DMS 273 (cell line): ENCODE measurements around the gene PAK6.

Experiments
- DNase-seq: peaks from one replicate; lab custom pipeline; 2025; ENCODE audit not compliant: unreplicated experiment; lab: John Stamatoyannopoulos, UW

The PAK6 gene

DNA sequence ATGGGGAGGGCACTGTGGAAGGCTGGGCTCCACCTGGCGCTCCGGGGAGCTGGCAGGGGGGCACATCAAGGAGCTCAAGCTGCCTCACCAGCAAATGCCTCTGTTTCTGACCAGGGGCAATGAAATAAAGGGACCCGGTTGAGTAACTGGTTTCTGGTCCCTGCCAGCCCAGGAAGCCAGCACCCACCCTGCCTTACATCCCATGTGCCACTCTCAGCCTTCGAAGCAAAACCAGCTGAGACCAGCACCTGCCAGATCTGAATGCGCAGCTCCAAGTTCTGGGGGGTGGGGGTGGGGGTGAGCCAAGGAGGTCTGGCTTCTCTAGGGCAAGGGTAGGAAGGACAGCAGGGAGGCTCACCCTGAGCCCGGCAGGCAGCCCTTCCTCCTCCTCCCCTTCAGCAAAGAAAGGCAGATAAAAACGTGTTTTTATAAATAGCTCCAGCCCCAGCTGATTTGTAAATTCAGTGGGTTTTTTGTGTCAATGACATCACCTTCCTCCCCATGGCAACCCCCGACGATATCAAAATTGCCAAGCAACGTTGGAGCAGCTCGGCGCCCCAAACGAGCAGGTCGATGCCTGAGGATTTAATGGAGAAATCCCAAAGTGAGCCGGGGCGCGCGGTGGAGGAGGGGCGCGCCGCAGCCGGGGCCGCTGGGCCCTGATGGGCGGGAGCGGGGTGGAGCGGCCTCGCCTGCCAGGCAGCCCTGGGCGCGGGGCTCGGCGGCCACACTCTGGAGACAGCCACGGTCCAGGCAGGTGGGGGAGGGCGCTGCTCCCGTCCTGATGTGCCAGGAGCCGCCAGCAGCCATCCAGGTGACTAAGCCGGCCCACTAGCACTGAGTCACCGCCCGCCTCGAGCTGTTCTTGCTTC is at the start of gene PAK6:
Gene PAK6, plus strand, starts transcription at position 532 of the 872 bp plus-strand sequence. CDS start 25,723 bp downstream, outside the sequence.
- DNase-seq: peak; percentile 60

DNA sequence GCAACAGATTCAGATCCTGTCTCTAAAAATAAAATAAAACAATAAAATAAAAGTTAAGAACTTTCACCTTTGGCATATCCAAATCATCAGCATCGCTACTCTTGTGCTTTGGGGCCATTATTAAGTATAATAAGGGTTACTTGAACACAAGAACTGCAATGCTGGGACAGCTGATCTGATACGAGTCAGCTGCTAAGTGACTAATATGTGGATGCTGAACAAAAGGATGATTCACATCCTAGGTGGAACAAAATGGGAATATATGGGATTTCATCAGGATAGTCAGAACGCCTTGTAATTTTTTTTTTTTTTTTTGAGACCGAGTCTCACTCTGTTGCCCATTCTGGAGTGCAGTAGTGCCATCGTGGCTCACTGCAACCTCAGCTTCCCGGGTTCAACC is 48.3 kb upstream of the PAK6 start:
- DNase-seq: no peak

DNA sequence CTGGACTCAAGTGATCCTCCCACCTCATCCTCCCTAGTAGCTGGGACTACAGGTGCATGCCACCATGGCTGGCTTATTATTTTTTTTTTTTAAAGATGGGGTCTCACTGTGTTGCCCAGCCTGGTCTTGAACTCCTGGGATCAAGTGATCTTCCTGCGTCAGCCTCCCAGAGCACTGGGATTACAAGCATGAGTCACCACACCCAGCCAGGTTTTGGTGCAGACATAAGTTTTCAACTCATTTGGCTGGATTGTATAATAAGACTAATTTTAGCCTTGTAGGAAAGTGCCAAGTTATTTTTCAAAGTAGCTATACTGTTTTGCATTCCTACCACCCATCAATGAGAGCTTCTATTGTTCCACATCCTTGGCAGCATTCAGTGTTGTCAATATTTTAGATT is 45.9 kb upstream of the PAK6 start:
- DNase-seq: no peak

DNA sequence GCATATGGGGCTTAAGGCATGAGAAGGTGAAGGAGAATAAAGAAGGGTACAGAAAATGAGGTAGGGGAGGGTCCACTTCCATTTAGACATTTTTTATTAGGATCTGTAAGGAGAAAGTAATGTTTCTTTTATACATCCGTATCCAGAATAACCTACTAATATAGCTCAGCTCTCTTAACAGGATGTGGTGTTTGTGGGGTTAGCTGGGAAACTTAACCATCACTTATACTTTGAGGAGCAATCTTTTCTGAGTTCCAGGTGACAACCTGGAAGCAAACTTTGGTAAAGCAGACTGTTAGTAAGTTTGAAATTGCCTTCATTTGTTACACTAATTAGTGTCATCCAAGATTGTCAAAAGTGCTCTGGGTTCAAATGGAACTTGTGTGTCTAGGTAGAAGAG is 41.4 kb upstream of the PAK6 start:
- no peak for DNase-seq

DNA sequence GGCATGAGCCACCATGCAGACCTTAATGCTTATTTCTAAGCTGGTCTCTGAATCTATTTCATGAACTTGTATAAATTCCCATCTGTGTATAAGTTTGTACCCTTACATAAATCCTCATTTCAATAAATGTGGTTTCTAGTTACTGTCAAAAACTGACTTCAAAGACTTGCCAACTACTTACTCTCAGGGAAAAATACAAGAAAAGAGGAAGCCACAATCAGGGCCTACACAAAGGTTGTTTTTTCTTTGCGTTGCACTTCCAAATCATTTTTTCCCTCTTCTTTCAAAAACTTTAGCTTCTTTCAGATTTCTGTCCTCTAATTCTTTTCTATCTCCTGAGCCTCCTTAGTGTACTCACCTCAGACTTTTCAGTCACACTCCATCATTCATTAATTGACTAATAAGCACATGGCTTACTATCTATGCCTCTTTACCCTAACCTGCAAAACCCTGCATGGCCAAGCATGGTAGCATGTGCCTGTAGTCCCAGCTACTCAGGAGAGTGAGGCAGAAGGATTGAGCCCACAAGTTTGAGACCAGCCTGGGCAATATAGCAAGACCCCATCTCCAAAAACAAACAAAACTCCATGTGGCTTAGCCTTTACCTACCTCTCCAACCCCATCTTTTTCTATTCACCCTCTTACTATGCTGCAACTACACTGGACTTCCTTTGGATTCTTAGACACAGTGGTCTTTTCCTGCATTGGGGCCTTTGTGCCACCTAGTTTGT is 40.3 kb upstream of the PAK6 start:
- DNase-seq: no peak

DNA sequence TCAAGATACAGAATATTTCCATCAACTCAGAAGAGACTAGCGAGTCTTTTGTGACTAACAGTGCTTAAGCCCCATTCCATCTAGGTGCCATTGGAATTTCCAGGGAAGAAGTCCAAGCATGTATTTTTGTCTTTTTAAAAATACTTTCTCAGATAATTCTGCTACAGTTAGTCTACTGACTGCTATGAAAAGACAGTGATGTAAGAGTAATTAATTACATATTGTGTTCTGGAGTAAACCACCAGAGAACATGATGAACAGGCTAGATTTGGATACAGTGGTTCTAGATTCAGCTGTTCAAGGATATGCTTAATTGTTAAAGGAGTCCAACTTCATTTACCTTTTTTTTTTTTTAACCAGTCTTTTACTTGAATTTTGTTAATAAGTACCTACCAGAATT is 34.8 kb upstream of the PAK6 start:
- DNase-seq: no peak

DNA sequence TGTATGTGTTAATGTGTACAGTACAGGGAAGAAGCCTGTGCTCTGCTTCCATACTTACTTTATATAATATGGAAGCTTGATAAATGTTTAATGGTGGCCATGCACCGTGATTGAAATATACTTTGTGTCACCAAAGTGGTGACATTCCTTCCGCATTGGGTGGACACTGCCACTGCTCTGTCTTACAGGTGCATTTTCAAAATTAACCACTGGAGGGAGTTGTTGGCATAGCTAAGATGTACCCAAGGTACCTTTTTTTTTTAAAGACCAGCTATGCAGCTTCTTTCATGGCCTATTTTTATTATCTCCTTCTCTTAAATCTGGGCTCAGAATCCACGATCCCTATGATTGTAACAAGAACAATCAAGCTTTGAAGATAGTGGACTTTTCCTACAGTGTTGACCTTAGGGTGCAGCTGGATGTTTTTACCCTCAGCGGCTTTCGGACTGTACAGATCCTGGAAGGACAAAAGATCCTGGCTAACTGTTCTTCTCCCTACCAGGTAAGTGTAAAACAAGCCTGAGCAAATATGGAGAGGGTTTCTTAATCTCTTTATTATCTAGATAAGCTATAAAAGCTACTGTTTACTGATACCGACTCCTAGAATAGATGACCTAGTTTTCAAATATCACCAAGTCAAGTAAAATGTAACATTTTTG is 21.6 kb upstream of the PAK6 start:
- DNase-seq: peak; percentile 75

DNA sequence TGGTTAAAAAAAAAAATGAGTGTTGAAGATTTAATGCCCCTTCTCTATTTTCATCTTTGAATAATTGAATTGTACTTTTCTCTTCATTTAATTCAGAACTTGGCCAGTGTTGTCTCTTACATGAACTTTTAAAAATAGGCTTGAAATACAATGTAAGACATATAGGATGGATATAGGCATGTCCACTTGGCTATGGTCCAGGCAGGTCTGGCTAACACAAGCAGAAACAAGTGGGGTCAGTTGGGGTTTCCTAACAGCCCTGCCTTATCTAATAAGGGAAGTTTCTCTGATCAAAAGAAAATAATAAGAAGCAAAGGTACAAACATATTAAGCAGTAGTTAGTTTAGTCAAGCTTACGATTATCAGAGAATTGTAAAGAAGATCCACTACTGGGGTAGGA is 19.1 kb upstream of the PAK6 start:
- no peak for DNase-seq

DNA sequence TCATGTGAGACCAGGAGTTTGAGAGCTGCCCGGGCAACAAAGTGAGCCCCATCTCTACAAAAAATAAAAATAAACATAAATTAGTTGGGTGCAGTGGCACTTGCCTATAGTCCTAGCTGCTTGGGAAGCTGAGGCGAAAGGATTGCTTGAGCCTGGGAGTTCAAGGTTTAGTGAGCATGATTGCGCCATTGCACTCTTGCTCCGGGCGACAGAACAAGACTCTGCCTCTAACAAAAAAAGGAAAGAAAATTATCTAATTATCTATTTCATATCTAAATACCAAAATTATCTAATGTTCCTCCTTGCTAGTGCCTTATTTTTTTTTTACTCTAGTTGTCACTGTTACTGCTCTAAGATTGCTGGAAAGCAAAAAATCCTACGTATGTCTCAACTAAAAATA is 16.7 kb upstream of the PAK6 start:
- no peak for DNase-seq

DNA sequence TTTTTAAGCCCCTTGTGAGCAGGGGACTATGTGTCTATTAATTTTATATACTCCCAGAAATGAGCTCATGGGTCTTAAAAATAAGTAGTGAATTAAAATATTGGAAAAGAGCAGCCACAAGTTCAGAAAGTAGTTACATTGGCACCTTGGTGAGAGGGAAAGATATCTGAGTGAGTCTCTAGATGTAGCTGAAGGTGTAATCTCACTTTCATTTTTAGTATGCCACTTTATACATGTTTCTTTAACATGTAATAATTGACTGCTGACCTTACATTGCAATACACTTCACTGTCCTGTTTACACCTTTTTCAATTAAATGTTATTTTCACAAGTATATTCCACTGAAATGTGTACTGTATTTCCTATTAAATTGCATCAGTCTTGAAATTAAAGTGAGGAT is 12.1 kb upstream of the PAK6 start:
- DNase-seq: no peak

DNA sequence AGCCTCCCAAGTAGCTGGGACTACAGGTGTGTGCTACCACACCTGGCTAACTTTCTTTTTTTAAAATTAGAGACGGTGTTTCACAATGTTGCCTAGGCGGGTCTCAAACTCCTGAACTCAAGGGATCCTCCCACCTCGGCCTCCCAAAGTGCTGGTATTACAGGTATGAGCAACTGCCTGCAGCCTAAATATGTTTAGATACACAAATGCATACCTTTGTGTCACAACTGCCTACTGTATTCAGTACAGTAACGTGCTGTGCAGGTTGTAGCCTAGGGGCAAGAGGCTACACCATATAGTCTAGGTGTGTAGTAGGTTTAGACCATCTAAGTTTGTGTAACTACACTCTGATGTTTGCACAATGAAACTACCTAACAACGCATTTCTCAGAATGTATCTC is 9.5 kb upstream of the PAK6 start:
- no peak for DNase-seq

DNA sequence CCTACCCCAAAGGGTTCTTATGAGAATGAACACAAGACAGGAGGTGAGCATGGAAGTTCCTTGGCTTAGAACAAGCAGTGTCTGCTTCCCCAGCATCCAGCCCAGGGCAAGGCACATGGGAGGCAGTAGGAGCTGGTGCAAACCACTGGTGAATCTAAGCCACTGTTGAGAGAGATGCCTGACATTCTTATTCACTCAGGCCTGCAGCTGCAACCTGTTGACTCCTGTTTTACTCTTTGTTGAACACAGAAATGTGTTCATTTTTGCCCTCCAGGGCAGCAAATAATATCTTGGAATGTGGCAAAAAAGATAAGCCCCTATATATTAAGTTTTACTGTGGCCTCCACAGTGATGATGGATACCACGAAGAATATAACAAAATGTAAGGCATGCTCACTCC is 8.9 kb upstream of the PAK6 start:
- DNase-seq: no peak

DNA sequence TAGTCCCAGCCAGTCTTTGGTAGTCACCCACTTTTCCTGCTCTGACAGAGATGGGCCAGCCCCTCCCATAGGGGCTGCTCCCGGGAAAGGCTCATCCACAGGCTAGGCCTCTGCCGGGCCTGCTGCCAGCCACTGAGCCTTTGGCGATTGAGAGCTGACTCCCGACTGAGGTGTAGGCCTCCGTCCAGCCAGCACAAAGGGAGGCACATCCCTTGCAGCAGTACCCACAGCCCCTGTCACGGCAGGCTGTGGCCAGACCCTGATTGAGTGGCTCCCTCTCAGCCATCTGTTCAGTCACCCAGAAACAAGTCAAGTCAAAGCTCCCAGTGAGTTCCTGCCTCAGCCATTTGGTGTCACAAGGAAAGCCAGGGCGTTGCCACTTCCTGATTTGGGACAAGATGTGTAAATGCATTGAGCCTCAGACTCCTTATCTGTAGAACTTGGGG is 6.2 kb upstream of the PAK6 start:
- DNase-seq: peak; percentile 62

DNA sequence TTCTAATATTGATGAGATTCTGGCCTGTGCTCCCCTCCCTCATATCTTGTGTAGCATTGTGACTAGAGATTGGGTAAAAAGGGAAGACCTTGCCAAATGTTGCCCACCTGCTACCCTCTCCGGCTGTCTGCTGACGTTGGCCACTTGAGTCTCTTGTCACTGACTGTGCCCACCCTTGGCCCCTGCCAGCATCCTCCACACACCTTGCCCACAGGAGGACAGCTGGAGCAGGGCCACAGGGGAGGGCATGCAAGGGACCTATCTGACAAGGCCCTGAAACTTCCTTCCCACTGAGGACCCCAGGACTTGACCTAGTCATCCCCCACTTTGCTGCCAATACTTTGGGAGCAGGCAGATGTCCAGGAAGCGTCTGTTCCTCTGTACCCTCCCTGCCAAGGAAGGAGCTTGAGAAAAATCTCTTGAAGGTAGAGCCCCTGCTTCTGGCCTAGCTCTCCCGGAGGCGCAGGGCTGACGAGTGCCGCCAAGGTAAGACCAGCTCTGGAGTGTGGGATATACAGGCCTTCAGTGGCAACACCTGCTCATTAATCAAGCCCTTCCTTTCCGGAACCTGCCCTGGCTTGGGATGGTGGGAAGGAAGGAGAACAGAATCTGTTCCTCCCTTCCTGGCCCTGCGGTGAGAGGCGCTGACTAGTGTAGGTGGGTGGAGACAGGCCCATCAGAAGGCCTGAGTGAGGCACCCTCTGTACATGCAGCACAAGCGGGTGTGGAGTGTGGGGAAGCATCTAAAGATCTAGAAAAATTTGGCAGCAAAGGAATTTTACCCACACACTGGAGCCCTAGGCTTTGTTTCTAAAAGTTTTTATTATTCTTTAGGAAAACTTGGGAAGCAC is 4.9 kb upstream of the PAK6 start:
- DNase-seq: no peak

DNA sequence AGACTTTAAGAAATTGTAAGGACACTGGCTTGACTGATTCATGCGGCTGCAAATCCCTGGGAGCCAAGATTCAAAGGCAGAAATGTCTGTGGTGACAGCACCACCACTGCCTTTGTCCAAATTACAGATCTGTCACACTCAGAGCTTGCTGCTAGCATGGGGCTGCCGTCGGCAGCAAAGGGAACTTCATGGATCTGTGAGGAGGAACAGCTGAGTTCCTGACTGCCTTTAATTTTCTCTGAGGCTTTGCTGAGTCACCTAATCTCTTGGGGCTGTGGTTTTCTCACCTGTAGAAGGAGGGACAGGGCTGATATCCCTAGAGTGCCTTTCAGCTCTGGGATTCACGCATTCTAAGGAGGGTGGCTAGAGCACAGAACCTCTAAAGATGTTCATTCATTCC is 4.1 kb upstream of the PAK6 start:
- no peak for DNase-seq

DNA sequence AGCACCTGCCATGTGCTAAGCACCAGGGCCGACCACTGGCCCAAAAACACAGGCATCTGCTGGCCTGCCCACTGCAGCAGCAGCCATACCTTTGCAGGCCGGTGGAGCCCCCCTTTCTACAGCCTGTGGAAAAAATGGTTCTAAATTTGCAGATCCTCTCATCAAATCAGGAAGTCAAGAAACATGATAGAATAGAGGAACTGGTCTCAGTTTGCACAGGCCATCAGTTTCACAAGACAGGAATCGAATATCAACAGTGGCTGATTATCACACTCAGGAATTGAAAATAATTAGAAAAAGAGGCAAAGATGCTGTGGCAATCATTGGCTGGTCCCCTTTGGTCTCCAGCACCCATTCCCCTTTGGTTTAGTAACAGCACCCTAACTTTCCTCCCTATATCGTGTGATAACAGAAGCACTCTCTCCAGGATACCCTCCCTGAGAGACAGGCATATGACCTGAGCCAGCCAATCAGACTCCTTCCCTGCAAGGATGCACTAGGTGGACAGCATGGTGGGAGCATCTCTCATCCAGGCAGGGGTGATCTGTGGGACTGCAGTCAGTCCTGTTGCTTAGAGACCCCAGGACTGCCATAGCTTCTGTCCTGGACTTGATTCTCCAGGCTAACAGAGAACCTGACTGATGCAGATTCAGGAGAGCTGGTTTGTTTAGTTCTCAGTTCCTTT is 3.5 kb upstream of the PAK6 start:
- no peak for DNase-seq

DNA sequence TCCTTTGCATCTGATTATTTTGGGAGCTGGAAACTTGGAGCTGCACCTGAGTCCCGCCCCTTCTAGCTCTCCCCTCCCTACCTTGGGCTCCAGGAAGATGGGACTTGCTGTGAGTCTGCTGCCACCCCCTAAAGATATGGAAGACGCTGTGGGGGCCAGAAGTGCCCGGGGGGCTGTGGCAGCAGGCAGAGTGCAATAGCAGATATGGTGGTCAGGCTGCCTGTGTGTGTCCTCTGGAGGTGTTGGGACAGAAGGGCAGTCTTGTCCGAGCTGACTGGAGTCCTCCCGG is 485 bp downstream of the PAK6 start:
- DNase-seq: no peak

DNA sequence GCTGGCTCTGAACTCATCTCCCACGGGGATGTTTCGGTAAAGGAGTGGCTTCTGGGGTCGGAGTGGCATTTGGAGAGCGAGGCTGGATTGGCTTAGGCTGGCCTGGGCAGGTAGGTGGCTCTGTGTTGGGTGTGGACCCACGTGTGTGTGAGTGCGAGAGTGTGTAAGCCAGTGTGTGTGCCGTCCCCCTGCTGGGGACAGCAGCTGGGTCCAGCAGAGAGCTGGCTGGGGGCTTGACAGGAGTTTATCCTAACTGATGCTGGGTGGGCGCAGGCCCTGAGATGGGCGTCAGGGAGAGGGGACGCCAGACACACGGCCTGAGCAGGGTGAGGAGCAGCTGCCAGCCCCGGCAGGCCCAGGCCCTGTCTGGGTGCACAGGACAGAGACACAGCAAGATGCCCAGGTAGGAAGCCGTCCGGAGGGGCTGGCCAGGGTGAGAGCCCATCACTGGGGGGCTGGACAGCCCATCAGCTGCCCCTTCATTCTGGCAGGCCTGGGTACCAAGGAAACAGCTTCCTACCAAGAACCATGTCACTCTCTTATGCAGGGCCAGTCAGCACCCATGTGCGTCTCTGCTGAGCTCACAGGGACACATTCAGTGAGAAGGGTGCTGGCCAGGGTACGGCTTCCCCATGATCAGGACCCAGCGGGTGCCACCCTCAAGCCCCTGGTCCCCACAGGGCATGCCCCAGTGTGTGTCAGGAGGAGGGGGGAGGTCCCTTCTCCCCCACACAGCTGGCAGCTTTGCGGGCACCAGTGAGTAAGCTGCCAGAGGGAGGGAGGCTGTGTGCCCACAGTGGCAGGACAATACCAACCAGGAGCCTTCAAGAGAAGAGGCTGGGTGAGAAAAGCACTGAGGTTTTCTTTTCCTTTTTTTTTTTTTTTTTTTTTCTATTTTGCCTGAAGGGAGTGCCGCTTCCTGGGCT is 1.1 kb downstream of the PAK6 start:
- DNase-seq: no peak

DNA sequence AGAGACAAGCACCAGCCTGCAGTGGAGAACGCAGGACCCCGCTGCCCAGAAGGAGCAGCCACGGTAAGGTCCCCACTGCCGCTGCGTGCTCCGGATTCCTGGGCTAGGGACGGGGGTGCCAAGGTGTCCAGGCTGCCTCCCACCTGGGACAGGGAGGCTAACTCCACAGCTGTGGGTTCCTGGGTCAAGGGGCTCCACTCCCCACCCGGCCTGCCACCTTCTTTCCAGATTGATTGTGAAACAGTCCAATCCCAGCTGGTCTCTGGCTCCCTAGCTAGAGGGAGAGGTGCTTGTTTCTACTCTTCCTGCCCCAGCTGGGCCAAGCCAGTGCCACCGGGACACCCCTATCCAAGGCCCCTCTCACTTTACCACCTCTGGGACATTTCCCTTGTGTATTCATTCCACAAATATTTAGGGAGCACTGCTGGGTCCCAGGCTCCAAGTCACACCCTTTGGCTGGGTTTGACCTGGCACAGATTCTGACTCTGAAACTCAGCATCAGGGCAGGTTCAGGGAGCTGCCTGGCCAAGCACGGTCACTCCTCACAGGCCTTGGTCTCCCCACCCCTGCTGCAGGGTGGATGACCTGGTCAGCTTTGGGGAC is 1.9 kb downstream of the PAK6 start:
- DNase-seq: no peak
